22Rv1 (cell line): ENCODE measurements around the gene RASD1.

ENCODE experiments used
- CTCF ChIP-seq: fragments of 450-650 bp; IDR thresholded peaks from 2 replicates; pipeline ENCODE4 v1.5.1; 2017; ENCODE audit warnings: mild to moderate bottlenecking
- ZFX ChIP-seq: fragments of 450-650 bp; IDR thresholded peaks from 2 replicates; pipeline ENCODE4 v1.6.1; 2017; ENCODE audit warnings: antibody characterized with exemption, borderline replicate concordance

- TF ChIP-seq ZFX = no peak
- no peak for TF ChIP-seq CTCF
Measured at GRCh38 chr17:17456251-17456650, 39.9 kb downstream of the RASD1 start.
